Activated T-cell treated with anti-CD3 and anti-CD28 coated beads, Interleukin-2, amount 50 U/mL, for 48 hours (primary cell): ENCODE measurements around the gene PNPLA6.
"Not testable (repeated sequence)": the region's sequence is repeated elsewhere in the genome, so short reads cannot be mapped to it uniquely, and the experiment has no call there.

Experiments
- DNase-seq, 2 experiments: peaks; one replicate each; pipeline ENCODE4 v3.0.0-alpha.2; 2020

The PNPLA6 gene

DNA sequence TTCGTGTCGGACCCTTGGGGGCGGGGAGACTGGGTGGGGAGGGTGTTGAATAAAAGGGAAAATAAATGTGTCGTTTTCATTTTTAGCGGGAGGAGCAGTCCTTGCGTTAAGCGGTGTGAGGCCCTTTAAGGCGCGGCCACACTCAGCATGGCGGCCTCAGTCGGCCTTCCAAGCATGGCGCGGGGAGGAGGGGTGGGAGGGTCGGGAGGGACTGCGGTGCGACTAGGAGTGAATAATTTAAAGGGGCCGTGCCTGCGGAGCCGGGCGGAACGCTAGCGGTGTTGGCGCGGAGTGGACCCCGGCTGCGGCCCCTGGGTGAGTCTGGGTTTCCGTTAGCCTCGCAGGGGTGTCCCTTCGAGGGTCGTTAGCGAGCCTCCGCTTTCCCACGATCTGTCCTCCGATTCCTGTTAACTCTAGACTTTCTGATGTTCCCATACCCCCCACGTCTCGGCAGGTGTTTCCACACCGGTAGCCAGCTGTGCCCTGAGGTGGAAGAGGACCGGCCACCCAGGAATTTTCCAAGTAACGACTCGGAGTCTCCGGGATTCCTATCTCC, 1.5 kb upstream of the PNPLA6 start:
- DNase-seq, result peak; percentile 85 to 87

DNA sequence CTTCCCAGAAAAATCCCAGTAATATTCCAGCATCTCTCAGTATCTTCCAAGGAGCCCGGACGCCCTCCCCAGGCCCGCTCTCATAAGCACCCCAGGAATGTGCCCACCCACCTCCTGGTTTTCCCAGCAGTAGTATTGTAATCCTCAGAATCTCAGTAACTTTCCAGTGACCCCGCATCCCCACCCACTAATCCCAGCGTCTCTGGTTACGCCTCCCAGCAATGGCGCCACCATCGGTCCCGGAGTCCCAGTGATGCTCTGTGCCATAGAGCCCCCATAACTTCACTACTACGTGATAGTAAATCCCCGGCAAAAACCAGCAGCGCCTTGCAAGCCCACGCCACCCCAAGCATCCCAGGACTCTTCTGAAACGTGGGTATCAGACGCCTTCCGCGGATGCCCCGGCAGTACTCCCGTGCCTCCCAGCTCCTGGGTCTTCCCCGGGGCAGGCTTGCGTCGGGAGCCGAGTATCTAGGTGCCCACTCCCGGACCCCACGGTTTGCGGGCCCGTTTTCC, 928 bp upstream of the PNPLA6 start:
- no peak for DNase-seq

DNA sequence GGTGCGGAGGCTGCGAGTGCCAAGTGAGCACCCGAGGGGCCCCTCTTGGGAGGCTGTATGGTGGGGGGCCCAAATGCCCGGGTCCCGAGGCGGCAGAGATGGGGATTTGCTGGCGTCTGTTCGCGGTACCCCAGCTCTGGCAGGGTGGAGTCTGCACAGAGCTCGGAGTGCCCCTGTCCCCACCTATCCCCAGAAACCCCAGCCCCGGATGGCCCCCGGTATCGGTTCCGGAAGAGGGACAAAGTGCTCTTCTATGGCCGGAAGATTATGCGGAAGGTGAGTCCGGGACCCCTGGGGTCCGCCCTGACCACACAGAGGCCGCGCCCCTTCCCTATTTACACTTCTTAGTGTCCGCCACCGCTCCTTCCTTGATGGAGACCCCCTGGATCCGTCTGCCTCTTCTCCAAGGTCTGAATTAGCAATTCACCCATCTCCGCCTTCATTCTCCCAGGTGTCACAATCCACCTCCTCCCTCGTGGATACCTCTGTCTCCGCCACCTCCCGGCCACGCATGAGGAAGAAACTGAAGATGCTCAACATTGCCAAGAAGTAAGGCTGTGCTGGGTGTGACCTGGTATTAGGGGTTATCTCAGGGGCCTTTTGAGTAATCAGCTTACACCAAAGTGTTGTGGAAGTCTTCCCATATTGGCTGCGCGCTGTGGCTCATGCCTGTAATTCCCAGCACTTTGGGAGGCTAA, 630 bp downstream of the PNPLA6 start:
- DNase-seq, result no peak

DNA sequence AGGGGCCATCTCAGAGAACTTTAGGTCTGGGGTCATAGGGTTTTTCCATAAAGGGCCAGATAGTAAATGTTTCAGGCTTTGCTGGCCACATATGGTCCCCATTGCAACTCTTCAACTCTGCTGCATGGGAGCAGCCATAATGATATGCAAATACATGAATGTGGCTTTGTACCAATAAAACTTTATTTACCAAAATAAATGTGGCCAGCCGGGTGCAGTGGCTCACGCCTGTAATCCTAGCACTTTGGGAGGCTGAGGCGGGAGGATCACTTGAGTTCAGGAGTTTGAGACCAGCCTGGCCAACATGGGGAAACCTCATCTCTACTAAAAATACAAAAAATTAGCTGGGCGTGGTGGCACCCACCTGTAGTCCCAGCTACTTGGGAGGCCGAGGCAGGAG, 3.5 kb downstream of the PNPLA6 start:
- DNase-seq, result not testable (repeated sequence)

DNA sequence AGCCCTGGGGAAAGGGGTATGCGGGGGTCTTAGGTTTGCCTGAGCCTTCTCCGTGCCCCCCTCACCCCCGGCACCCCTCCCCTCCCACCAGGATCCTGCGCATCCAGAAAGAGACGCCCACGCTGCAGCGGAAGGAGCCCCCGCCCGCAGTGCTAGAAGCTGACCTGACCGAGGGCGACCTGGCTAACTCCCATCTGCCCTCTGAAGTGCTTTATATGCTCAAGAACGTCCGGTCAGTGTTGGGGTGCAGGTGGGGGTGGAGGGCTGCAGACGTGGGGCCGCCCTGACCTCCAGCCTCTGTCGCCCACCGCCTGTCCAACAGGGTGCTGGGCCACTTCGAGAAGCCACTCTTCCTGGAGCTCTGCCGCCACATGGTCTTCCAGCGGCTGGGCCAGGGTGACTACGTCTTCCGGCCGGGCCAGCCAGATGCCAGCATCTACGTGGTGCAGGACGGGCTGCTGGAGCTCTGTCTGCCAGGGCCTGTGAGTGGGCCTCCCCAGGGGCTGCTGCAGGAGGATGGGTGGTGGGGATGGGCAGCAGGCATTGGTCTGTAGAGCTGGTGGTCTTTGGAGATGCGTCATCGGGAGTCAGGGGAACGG, 4.4 kb downstream of the PNPLA6 start:
- no peak for DNase-seq

DNA sequence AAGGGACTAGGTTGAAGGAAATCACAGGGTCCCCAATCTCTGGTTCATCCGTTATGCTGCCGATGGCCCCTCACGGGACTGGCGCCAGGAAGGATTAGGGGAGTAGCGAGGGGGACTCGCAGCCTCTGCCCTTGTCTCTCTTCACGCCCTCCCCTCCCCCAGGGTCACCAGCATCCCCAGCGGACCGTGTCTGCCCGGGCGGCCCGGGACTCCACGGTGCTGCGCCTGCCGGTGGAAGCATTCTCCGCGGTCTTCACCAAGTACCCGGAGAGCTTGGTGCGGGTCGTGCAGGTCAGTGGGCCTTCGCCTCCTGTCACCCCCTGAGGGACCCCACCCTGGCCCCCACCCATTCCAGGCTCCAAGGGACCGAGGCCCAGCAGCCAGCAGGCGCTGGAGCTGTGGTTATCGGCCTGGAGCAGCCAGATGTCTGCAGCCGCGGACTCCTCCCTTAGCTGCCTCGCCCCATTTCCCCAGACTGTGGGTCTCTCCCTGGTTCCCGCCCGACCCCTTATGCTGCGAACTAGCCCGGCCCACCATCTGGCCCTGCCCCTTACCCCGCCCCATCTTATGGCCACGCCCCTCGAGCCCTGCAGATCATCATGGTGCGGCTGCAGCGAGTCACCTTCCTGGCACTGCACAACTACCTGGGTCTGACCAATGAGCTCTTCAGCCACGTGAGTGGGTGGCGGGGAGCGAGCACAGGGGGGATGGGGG, 5.4 kb downstream of the PNPLA6 start:
- DNase-seq, result peak; percentile 69 to 75

DNA sequence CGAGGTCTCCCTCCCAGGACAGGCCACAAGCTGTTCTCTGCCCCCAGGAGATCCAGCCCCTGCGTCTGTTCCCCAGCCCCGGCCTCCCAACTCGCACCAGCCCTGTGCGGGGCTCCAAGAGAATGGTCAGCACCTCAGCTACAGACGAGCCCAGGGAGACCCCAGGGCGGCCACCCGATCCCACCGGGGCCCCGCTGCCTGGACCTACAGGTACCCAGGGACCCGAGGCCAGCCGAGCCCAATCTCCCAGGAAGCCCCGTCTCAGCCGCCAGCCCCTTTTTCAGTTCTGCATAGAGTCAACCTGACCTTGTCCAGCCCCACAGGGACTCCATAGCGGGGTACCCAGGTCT, 5.9 kb downstream of the PNPLA6 start:
- DNase-seq, result no peak

DNA sequence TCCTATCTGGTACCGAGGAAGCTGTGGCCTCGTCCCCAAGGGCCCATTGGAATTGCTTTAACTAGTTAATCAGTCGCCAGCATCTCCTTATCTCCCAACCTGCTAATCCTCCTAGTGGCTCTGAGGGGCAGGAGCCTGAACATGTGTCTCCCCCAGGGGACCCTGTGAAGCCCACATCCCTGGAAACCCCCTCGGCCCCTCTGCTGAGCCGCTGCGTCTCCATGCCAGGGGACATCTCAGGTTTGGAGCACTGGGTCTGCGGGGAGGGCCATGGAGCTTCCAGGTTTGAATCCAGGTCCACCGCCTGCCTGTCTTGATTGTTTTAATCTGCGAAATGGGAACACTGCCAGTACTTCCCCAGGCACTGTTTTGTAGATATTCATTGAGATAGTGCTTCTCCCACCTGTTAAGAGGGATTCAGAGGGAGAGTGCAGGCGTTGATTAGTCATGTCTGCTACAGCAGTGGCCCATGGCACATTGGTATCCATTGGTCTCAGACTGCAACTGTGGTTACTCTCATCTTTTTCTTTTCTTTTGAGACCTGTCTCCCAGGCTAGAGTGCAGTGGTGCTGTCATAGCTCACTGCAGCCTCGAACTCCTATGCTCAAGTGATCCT, 6.4 kb downstream of the PNPLA6 start:
- no peak for DNase-seq

DNA sequence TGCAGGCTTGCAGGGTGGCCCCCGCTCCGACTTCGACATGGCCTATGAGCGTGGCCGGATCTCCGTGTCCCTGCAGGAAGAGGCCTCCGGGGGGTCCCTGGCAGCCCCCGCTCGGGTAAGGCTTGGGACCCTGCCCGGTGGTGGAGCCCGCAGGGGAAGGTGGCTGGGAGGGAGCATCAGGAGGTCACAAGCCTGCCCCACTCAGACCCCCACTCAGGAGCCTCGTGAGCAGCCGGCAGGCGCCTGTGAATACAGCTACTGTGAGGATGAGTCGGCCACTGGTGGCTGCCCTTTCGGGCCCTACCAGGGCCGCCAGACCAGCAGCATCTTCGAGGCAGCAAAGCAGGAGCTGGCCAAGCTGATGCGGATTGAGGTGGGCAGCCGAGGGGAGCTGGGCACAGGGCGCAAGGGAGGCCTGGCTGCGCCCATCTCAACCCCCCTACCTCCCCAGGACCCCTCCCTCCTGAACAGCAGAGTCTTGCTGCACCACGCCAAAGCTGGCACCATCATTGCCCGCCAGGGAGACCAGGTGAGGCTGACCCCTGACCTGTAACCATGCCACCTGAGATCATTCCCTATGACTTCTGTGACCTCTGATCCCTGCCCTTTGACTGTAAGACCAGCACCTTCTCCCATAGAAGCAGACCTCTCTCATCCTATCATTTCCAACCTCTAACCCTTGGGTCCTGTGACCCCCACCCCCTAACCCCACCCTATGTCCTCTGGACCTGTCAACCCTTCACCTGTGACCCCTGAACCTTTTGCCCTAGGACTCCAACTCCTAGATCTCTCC, 7.2 kb downstream of the PNPLA6 start:
- no peak for DNase-seq

DNA sequence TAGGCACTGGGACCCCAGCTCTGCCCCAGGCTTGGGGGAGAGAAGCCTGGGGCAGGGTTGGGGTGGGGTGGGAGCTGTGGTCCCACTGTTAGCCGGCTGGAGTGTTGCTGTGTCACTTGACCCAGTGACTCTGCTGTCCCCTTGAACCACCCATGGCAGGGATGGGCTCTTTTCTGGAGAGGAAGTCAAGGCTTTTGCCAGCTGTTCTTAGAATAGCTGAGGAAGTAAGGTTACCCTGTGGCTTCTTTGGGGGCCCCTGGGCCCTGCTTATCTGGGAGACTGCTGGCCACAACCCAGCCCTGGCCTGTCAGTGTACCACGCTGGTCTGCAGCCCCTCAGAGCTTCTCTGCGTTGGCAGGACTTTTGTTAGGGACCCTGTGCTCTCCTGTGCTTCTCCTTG, 9.1 kb downstream of the PNPLA6 start:
- no peak for DNase-seq

DNA sequence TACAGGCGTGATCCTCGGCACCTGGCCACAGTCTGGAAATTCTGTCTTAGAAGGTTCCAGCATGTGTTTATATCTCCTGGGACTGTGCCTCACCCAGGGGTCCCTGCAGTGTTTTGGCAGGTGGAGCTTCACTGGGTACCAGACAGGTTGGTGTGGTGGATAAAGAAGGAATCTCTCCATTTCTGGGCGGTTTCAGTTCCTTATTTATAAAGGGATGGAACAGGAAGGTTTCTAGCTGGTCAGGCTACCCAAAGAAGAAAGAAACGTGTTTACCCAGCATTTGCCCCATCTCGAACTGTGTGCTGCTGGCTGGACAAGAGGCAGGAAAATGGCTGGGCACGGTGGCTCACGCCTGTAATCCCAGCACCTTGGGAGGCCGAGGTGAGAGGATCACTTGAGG, 9.8 kb downstream of the PNPLA6 start:
- DNase-seq, result no peak

DNA sequence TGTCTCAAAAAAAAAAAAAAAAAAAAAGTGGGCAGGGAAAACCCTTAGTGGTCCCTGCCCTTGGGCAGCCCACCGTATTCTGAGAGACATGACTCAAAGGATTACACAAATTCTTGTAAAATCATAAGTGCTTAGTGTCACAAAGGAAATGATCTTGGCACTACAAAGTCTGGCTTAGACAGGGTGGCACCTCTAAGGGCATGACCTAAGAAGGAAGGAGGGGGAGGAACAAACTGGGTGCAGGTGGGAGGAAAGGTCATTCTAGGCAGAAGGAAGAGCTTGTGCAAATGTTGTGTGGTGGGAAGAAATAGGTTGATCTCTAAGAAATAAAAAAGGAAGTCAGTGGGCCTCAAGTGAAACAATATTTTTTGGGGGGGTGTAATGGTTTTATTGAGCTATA, 10.4 kb downstream of the PNPLA6 start:
- DNase-seq, result no peak

DNA sequence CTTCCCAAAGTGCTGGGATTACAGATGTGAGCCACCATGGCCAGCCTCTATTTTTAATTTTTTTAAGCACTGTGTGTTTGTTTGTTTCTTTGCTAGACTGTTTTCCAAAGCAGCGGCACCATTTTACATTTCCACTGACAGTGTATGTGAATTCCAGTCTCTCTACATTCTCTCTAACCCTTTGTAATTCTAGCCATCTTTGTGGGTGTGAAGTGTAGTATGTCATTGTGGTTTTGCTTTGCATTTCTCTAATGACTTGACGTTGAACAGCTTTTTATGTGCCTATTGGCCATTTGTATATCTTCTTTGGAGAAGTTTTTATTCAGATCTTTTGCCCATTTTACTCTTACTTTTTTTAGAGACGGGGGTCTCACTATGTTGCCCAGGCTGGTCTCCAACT, 11.6 kb downstream of the PNPLA6 start:
- no peak for DNase-seq

DNA sequence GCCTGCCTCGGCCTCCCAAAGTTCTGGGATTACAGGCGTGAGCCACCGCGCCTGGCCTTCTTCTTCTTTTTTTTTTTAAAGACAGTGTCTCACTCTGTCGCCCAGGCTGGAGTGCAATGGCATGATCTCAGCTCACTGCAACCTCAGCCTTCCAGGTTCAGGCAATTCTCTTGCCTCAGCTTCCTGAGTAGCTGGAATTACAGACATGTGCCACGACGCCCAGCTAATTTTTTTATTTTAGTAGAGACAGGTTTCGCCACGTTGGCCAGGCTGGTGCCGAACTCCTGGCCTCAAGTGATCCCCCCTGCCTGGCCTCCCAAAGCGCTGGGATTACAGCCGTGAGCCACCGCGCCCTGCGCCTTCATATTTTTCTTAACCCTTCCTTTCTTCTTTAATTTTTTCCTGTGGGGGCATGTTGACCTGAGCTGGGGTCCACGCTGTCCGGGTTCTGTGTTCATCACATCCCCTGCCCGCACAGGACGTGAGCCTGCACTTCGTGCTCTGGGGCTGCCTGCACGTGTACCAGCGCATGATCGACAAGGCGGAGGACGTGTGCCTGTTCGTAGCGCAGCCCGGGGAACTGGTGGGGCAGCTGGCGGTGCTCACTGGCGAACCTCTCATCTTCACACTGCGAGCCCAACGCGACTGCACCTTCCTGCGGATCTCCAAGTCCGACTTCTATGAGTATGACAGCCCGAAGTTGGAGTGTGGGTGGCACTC, 14.1 kb downstream of the PNPLA6 start:
- no peak for DNase-seq

DNA sequence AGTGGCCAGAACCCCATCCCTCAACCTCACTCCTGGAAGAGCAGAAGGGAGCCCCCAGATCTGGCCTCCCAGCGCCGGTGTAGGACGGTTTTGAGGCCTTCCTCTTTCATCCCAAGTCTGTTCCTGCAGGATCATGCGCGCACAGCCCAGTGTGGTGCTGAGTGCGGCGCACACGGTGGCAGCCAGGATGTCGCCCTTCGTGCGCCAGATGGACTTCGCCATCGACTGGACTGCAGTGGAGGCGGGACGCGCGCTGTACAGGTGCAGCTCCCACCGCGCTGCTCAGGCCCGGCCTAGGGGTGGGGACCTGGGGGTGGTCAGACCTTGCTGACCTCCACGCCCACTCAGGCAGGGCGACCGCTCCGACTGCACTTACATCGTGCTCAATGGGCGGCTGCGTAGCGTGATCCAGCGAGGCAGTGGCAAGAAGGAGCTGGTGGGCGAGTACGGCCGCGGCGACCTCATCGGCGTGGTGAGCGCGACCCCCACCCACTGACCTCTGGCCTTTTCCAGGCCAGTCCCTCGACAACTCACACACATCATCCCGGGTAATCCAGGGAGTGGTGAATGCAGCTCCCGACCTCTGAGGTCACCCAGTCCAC, 14.8 kb downstream of the PNPLA6 start:
- DNase-seq, result no peak

DNA sequence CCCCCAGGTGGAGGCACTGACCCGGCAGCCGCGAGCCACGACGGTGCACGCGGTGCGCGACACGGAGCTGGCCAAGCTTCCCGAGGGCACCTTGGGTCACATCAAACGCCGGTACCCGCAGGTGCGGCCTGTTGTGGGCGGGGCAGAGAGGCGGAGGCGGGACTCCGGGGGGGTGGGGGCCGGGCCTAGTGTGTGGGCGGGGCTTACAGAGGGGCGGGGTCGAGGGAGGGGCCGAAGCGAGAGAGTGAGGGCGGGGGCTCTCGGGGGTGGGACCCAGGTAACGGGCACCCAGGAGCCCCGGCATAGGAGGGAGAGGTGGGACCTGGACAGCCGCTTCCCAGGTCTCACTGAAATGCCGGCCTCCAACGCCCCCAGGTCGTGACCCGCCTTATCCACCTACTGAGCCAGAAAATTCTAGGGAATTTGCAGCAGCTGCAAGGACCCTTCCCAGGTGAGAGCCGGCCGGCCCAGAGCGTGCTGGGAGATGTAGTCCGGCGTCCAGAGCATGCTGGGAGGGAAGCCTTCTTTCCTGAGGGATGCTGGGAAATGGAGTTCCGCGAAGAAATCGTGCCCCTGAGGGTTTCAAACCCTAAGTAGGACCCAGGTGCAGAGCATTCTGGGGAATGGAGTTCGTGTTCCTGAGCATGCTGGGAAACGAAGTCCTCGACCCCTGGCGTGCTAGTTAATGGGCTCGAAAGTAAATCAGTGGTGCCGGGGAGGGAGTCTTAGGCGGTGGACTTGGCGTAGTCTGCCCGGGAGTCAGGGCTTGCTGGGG, 15.7 kb downstream of the PNPLA6 start:
- DNase-seq, result peak; percentile 49 to 60

DNA sequence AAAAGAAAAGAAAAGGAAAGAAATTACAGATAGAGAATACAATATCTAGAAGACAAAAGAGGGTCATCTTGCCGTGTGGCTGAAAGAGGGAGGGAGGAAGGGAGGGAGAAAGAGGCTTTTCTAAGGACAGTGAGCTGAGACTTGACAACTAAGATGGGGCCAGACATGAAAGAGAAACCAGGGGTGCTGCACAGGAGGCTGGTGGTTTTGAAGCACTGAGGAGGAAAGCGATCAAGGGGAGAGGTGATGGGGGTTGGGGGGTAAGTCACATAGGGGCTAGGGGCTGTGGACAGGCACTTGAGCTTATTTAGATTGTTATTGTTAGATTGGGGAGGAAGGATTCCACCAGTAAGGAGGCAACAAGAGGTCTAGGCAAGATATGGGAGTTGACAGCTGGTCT, 17.3 kb downstream of the PNPLA6 start:
- DNase-seq, result no peak

DNA sequence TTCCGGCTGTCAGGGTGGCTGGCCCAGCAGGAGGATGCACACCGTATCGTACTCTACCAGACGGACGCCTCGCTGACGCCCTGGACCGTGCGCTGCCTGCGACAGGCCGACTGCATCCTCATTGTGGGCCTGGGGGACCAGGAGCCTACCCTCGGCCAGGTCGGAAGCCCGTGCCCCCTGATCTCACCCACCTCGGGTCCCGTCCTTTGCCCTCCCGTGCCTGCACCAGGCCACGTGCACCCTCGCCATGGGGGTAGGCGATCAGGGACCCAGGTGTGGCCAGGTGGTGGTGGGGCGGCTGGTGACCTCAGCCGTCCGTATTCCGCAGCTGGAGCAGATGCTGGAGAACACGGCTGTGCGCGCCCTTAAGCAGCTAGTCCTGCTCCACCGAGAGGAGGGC, 19.0 kb downstream of the PNPLA6 start:
- no peak for DNase-seq

DNA sequence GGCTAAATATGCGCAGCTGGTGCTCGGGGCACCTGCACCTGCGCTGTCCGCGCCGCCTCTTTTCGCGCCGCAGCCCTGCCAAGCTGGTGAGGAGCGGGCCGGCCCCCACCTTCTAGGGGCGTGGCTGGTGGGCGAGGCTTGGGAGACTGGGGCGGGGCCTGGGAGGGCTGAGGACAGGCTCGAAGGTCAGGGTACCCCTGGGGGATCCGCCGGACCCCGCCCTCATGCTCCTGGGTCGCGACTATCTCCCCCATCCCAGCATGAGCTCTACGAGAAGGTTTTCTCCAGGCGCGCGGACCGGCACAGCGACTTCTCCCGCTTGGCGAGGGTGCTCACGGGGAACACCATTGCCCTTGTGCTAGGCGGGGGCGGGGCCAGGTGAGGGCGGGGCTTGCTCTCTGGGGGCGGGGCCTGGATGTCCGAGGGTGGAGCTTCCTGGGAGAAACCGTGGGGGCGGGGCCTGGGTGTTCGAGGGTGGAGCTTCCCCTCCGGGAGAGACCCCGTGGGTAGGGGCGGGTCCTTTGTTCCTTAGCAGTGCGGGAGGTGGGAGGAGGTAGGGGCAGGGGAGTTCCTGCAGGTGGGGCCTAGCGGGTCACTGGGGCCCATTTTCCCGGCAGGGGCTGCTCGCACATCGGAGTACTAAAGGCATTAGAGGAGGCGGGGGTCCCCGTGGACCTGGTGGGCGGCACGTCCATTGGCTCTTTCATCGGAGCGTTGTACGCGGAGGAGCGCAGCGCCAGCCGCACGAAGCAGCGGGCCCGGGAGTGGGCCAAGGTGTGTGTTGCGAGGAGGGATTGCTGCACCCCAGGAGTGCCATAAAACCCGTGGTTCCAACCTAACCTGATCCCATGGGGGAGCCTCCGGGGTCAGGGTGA, 19.7 kb downstream of the PNPLA6 start:
- DNase-seq, result peak; percentile 60 to 62
